K562 (cell line): ENCODE results near the gene ZBTB9. TPM values are rescaled to one million over a fixed set of nuclear protein-coding genes. Genes with fewer than 3 reads are reported as not detected.

Source experiments
- DACH1 ChIP-seq: fragments of 450-650 bp; IDR thresholded peaks from 2 replicates; pipeline ENCODE4 v1.6.1; 2018; ENCODE audit not compliant: partially characterized antibody
- ELF4 ChIP-seq: fragments of 450-650 bp; formaldehyde crosslinking; IDR thresholded peaks from 2 replicates; pipeline ENCODE4 v1.4.0; 2022; ENCODE audit warnings: missing genetic modification characterization
- ESRRA ChIP-seq: fragments of 450-650 bp; IDR thresholded peaks from 2 replicates; pipeline ENCODE4 v1.6.1; 2014; ENCODE audit warnings: low read depth, mild to moderate bottlenecking, moderate library complexity, borderline replicate concordance
- FOXA3 ChIP-seq, 2 experiments: fragments of 450-650 bp in 1 of 2; sonication (generic) in 1 of 2; formaldehyde crosslinking; IDR thresholded peaks in 1 of 2; conservative IDR thresholded peaks in 1 of 2; 2 replicates each; pipeline versions ENCODE4 v1.4.0 to v1.8.0; 2020 to 2022; ENCODE audit warnings: mild to moderate bottlenecking in 2 of 2, missing genetic modification reagents in 1 of 2
- MEIS2 ChIP-seq: fragments of 450-650 bp; IDR thresholded peaks from 2 replicates; pipeline ENCODE4 v1.6.1; 2014; ENCODE audit warnings: mild to moderate bottlenecking; ENCODE audit not compliant: partially characterized antibody
- RNF219 ChIP-seq: fragments of 250-450 bp; sonication (Bioruptor Pico); IDR thresholded peaks from 2 replicates; pipeline ENCODE4 v1.5.0; 2022; ENCODE audit warnings: mild to moderate bottlenecking
- RREB1 ChIP-seq: fragments of 250-450 bp; sonication (Bioruptor Pico); IDR thresholded peaks from 2 replicates; pipeline ENCODE4 v1.4.0; 2020
- SRSF7 ChIP-seq: fragments of 200-400 bp; formaldehyde crosslinking; optimal IDR thresholded peaks from 2 replicates; pipeline ENCODE3; 2017; ENCODE audit warnings: mild to moderate bottlenecking, low read depth, low read length
- TFAM ChIP-seq: fragments of 250-450 bp; sonication (Bioruptor Pico); conservative IDR thresholded peaks from 2 replicates; pipeline ENCODE4 v1.5.0; 2021; ENCODE audit warnings: mild to moderate bottlenecking, moderate library complexity
- U2AF2 ChIP-seq: fragments of 200-400 bp; formaldehyde crosslinking; optimal IDR thresholded peaks from 2 replicates; pipeline ENCODE3; 2017; ENCODE audit warnings: low read depth, mild to moderate bottlenecking, low read length
- polyA plus RNA-seq, 8 experiments: library from polyadenylated mRNA; depleted of rRNA in 4 of 8; stranded (reverse) in 5 of 8; unstranded in 3 of 8; fragments of >200 nt; fragmentation: Nextera tagmentation in 2 of 8; fragmentation: Illumina TruSeq in 1 of 8; extraction: Ambion mirVana in 2 of 8; extraction: Trizol in 1 of 8; gene quantifications; 2 replicates each; pipeline versions ENCODE4 v1.2.1 to v1.2.3, GENCODE V29; 2011 to 2014; ENCODE audit warnings: inconsistent platforms in 1 of 8, missing spikeins in 1 of 8
- total RNA-seq, 7 experiments: library from RNA; depleted of rRNA in 6 of 7; stranded (reverse); fragments of >200 nt in 6 of 7; fragmentation: Illumina TruSeq in 2 of 7; extraction: Trizol in 2 of 7; gene quantifications; 2 replicates each; pipeline versions ENCODE4 v1.2.1 to v1.2.3, GENCODE V29; 2011 to 2021; ENCODE audit warnings: low replicate concordance in 1 of 7
- TF ChIP-seq, protein P1 (sequence below), 2 experiments: fragments of 450-650 bp in 1 of 2; sonication (generic) in 1 of 2; formaldehyde crosslinking; conservative IDR thresholded peaks; 2 replicates each; pipeline versions ENCODE4 v1.4.0 to v1.8.1; 2020 to 2022; ENCODE audit warnings: mild to moderate bottlenecking in 1 of 2, missing genetic modification reagents in 1 of 2
- TF ChIP-seq, protein P2 (sequence below): sonication (generic); formaldehyde crosslinking; IDR thresholded peaks from 2 replicates; pipeline ENCODE4 v1.8.1; 2023; ENCODE audit warnings: missing genetic modification reagents, mild to moderate bottlenecking, borderline replicate concordance

ZBTB9 gene
- total and polyA plus RNA-seq, 9 of the 15 experiments (the other 6 are each of a cell fraction or from before 2014, with no cell fraction given): 1.9 to 19.5 (median 10.4) TPM

DNA sequence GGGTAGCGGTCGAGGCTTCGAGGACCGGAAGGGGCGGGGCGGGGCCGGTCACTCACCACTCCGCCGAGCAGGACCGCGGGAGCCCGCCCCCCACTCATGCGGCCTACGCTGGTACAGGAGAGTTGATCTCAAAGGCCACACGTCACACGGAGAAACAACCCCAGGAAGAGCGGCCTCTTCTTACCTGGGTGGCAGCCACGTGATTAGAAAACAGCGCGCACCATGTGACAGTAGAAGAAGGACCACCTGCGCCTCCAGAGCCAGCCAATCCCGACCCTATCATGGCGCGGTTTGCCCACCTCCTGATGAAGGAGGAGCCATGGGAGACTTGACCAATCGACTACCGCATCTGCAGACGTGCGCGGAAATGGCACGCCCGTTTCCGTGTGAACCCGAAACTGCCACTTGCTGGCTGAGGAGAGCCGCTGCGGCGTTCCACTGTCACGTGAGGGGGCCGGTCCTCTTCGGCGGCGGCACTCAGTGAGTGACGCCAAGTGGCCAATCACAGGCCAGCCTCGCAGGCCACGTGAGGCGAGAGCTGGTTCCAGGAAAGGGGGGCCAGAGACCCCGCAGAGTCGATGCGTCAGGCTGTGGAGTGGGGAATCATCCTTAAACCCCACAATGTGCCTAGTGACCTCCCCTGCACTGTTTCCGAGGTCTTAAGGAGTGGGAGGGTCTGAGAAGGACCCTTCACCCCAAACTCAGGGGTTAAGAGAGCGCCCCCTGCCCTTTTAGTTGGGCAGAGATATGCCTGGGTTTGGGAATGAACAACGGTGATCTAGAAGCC lies 36.3 kb upstream of the ZBTB9 start, which contains the start of gene CUTA (continued):
- TF ChIP-seq RNF219: no peak
- peak; percentile 95 for TF ChIP-seq MEIS2
- no peak for TF ChIP-seq DACH1
- TF ChIP-seq FOXA3 (CRISPR knock-in tag; conservative IDR thresholded peaks at IDR 0.05 in 1 of 2, IDR thresholded peaks at IDR 0.05 in 1 of 2): no peak
- no peak for TF ChIP-seq U2AF2
- no peak for TF ChIP-seq ELF4 (CRISPR knock-in tag)
- TF ChIP-seq SRSF7: no peak
- TF ChIP-seq, protein P1, sequence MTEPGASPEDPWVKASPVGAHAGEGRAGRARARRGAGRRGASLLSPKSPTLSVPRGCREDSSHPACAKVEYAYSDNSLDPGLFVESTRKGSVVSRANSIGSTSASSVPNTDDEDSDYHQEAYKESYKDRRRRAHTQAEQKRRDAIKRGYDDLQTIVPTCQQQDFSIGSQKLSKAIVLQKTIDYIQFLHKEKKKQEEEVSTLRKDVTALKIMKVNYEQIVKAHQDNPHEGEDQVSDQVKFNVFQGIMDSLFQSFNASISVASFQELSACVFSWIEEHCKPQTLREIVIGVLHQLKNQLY (CRISPR knock-in tag; conservative IDR thresholded peaks at IDR 0.05): no peak
- TF ChIP-seq RREB1 (CRISPR knock-in tag): 0 out of 2 replicates have a peak, but pooled peaks have one; percentile 68
- TF ChIP-seq TFAM (CRISPR knock-in tag): no peak
- TF ChIP-seq, protein P2, sequence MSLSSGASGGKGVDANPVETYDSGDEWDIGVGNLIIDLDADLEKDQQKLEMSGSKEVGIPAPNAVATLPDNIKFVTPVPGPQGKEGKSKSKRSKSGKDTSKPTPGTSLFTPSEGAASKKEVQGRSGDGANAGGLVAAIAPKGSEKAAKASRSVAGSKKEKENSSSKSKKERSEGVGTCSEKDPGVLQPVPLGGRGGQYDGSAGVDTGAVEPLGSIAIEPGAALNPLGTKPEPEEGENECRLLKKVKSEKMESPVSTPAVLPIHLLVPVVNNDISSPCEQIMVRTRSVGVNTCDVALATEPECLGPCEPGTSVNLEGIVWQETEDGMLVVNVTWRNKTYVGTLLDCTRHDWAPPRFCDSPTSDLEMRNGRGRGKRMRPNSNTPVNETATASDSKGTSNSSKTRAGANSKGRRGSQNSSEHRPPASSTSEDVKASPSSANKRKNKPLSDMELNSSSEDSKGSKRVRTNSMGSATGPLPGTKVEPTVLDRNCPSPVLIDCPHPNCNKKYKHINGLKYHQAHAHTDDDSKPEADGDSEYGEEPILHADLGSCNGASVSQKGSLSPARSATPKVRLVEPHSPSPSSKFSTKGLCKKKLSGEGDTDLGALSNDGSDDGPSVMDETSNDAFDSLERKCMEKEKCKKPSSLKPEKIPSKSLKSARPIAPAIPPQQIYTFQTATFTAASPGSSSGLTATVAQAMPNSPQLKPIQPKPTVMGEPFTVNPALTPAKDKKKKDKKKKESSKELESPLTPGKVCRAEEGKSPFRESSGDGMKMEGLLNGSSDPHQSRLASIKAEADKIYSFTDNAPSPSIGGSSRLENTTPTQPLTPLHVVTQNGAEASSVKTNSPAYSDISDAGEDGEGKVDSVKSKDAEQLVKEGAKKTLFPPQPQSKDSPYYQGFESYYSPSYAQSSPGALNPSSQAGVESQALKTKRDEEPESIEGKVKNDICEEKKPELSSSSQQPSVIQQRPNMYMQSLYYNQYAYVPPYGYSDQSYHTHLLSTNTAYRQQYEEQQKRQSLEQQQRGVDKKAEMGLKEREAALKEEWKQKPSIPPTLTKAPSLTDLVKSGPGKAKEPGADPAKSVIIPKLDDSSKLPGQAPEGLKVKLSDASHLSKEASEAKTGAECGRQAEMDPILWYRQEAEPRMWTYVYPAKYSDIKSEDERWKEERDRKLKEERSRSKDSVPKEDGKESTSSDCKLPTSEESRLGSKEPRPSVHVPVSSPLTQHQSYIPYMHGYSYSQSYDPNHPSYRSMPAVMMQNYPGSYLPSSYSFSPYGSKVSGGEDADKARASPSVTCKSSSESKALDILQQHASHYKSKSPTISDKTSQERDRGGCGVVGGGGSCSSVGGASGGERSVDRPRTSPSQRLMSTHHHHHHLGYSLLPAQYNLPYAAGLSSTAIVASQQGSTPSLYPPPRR: no peak
- peak; percentile 64 for TF ChIP-seq ESRRA
